HG02884 (cell line): ENCODE results near the gene ZNF311.
"Not testable (repeated sequence)": the region's sequence is repeated elsewhere in the genome, so short reads cannot be mapped to it uniquely, and the experiment has no call there.

Source experiments
- ATAC-seq: cut with Tn5 transposase; IDR thresholded peaks from one replicate; pipeline ENCODE4 v1.9.1; 2021; ENCODE audit warnings: mild to moderate bottlenecking, moderate library complexity; ENCODE audit not compliant: unreplicated experiment

Gene ZNF311

GRCh38 chr6:28983838-28984237 is 21.3 kb downstream of the ZNF311 start:
- no peak for ATAC-seq

- ATAC-seq = no peak
Measured at GRCh38 chr6:28982476-28983266, 22.4 kb downstream of the ZNF311 start.

- peak; percentile 42 for ATAC-seq
Measured at GRCh38 chr6:28981833-28982475, 23.2 kb downstream of the ZNF311 start.

DNA sequence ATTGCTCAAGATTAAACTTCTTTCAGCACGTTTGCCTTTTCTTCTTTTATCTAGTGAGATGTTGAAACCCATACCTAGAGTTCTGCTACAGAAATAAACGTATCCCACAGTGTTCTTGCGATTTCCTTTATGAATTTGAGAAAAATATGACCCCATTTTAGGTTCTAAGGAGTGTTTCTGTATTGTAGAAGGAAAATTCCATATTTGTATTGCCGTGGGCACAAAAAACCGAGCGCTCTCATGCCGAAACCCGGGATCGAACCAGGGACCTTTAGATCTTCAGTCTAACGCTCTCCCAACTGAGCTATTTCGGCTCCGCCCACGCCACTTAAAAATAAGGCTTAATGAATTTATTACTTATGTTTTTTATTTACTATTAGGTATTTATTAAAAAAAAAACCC is 23.7 kb downstream of the ZNF311 start:
- ATAC-seq = peak; percentile 13

- peak; percentile 36 for ATAC-seq
Measured at GRCh38 chr6:28980852-28981430, 24.2 kb downstream of the ZNF311 start.

DNA sequence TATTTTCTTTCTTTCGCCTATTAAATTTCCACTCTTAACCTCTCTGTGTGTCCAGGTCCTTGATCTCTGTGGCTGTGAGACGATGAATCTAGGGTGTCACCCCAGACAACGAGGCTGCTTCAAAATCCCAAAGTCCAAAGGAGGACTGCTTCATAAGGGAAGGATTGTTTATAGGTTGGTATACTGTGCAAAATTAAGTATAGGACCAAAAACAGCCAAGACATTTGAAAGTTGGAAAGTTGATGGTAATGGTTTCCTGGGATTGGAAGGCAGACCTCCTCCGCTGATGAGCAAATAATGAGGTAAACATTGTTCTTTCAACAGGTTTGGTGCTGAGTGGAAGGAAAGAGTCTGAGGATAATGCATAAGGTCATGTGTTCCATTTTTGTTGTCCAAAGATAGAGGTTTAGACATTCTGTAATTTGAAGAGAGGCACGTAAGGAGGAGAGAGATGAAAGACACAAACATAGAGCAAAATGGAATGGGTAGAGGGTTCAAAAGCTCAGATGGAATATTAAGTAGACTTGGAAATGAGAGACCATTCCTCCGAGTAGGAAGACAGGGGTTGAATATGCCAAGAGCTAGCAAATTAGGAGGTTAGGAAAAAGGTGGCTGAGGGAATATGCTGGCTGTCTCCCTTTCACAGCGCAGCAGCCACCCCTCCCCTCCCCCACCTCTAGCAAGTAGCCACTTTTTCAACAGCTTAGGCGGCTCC is 24.8 kb downstream of the ZNF311 start:
- no peak for ATAC-seq

GRCh38 chr6:28979679-28980078 is 25.4 kb downstream of the ZNF311 start:
- no peak for ATAC-seq

GRCh38 chr6:28978959-28979561 is 26.1 kb downstream of the ZNF311 start:
- ATAC-seq = no peak

GRCh38 chr6:28978133-28978491 is 27.0 kb downstream of the ZNF311 start:
- ATAC-seq = no peak

GRCh38 chr6:28977341-28978132 is 27.6 kb downstream of the ZNF311 start:
- ATAC-seq = no peak

DNA sequence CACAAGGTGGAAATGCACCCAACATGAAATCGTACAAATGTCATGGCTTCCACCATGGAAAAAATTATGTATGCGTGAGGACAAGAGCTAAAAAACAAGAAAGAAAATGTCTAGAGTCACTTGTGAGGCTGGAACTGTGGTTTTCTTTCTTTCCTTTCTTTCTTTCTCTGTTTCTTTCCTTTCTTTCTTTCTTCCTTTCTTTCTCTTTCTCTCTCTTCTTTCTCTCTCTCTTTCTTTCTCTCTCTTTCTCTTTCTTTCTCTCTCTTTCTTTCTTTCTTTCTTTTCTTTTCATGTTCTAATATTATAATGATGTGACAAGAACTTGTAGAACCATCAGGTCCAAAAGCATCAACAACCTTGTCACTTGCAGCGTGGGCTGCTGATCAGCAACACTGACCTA is 28.4 kb downstream of the ZNF311 start:
- ATAC-seq = no peak

GRCh38 chr6:28974505-28974904 is 30.6 kb downstream of the ZNF311 start:
- ATAC-seq = no peak

GRCh38 chr6:28970056-28970455 is 35.1 kb downstream of the ZNF311 start:
- ATAC-seq = not testable (repeated sequence)

GRCh38 chr6:28969129-28969528 is 36.0 kb downstream of the ZNF311 start:
- no peak for ATAC-seq

DNA sequence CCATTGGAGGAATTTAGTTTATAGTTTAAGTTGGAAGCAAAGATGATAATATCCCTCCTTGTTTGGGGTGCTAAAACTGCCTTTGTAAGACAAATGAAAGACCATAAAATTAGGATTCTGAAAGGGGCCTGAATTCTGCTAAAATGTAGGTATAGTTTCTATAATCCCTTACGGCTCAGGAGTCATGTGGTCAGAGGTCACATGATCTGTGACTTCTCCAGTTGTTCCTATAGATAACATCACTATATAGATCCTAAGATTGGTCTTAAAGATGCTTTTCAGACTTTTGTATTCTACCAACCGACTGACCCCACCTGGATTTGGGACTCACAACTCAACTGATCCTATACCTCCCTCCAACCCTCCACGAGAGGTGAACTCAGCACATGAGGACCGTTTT is 36.6 kb downstream of the ZNF311 start:
- no peak for ATAC-seq

DNA sequence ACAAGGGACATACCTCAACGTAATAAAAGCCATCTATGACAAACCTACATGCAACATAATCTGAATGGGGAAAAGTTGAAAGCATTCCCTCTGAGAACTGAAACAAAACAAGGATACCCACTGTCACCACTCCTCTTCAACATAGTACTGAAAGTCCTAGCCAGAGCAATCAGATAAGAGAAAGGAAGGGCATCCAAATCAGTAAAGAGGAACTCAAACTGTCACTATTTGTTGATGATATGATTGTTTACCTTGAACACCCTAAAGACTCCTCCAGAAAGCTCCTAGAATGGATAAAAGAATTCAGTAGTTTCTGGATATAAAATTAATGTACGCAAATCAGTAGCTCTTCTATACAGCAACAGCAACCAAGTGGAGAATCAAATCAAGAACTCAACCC is 39.4 kb downstream of the ZNF311 start:
- ATAC-seq = no peak

DNA sequence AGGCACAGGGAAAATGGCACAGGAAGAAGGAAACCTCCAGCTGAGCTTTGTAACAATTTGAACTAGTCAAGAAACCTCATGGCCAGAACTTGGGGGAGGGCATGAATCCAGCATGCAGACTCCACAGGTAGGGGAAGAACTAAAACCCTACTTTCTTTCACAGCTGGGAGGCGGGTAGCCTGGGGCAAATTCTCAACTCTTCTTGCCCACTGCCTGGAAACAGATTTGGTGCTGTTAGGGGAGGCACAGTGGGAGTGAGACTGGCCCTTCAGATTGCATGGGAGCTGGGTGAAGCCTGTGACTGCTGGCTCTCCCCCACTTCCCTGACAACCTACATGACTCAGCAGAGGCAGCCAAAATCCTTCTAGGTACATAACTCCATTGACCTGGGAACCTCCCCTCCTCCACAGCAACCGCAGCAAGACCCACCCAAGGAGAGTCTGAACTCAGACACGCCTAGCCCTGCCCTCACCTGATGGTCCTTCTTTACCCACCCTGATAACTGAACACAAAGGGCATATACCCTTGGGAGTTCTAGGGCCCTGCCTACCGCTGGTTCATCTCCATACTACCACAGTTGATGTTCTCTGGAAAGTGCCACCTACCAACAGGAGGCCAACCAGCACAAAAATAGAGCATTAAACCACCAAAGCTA is 44.1 kb downstream of the ZNF311 start:
- no peak for ATAC-seq

- not testable (repeated sequence) for ATAC-seq
Measured at GRCh38 chr6:28958561-28959243, 46.4 kb downstream of the ZNF311 start.

DNA sequence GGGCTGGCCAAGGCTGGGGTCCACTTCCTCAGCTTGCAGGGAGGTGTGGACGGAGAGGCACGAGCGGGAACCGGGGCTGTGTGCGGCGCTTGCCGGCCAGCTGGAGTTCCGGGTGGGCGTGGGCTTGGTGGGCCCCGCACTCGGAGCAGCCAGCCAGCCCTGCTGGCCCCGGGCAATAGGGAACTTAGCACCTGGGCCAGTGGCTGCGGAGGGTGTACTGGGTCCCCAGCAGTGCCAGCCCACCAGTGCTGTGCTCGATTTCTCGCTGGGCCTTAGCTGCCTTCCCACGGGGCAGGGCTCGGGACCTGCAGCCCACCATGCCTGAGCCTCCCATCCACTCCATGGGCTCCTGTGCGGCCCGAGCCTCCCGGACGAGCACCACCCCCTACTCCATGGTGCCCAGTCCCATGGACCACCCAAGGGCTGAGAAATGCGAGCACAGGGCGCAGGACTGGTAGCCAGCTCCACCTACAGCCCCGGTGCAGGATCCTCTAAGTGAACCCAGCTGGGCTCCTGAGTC is 47.3 kb downstream of the ZNF311 start:
- not testable (repeated sequence) for ATAC-seq
